GM12864 (cell line): ENCODE data around the gene HOXD9.

Experiments
- DNase-seq: peaks from one replicate; pipeline ENCODE4 v3.0.0-alpha.2; 2011; ENCODE audit warnings: low read depth
- H3K4me3 ChIP-seq: 2 replicates; pipeline ENCODE4 v1.5.1; 2011; ENCODE audit warnings: mild to moderate bottlenecking, low read depth, low read length, control low read depth
- TF ChIP-seq, protein P1 (sequence below): IDR thresholded peaks from 2 replicates; pipeline ENCODE4 v1.5.1; 2011; ENCODE audit warnings: low read depth, mild to moderate bottlenecking, moderate library complexity, low read length, control low read depth, inconsistent platforms; ENCODE audit errors: missing control alignments

HOXD9 gene

GRCh38 chr2:176105078-176105729, 17.3 kb upstream of the HOXD9 start:
- no peak overlapping the region for H3K4me3 ChIP-seq
- DNase-seq, result no peak
- TF ChIP-seq, protein P1, sequence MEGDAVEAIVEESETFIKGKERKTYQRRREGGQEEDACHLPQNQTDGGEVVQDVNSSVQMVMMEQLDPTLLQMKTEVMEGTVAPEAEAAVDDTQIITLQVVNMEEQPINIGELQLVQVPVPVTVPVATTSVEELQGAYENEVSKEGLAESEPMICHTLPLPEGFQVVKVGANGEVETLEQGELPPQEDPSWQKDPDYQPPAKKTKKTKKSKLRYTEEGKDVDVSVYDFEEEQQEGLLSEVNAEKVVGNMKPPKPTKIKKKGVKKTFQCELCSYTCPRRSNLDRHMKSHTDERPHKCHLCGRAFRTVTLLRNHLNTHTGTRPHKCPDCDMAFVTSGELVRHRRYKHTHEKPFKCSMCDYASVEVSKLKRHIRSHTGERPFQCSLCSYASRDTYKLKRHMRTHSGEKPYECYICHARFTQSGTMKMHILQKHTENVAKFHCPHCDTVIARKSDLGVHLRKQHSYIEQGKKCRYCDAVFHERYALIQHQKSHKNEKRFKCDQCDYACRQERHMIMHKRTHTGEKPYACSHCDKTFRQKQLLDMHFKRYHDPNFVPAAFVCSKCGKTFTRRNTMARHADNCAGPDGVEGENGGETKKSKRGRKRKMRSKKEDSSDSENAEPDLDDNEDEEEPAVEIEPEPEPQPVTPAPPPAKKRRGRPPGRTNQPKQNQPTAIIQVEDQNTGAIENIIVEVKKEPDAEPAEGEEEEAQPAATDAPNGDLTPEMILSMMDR, result no peak

DNA sequence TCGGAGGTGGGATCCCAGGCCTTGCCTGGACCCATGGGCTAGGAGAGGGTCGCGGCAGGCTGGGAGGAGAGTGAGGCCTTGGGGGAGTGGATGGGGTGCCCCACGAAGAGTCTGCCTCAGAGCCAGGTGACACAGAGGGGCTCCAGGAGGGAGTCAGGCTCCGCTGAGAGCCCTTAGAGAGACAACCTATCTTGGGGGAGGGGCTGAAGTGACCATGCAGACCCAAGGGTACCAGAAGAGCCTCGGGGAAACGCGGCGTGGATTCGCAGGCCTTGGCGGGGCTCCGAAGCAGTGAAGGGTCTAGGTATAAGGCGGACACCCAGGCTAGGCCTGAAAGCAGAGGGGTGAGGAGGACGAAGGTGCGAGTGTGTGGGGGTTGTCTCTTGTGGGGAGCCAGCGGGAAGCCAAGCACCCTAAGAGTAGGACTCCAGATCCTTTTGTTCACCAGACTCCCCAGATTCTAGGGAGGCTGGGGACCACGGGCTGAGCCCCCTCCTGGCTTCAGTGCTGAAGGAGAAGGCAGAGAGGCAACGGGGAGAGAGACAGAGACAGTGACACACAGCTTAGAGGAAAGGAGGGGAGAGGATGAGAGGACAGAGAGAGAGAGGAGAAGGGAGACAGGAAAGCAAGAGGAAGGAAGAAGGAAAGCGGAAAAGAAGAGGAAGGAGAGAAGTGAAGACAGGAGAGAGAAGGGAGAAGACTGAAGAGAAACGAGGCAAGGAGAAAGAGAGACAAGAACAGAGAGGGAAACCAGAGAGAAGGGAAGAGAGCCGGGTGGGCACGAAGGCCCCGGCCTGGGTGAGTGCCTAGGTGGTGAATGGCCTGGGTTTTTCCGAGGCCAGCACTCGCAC, 16.6 kb upstream of the HOXD9 start:
- TF ChIP-seq, protein P1, result no peak
- no peak for DNase-seq
- no peak overlapping the region for H3K4me3 ChIP-seq

DNA sequence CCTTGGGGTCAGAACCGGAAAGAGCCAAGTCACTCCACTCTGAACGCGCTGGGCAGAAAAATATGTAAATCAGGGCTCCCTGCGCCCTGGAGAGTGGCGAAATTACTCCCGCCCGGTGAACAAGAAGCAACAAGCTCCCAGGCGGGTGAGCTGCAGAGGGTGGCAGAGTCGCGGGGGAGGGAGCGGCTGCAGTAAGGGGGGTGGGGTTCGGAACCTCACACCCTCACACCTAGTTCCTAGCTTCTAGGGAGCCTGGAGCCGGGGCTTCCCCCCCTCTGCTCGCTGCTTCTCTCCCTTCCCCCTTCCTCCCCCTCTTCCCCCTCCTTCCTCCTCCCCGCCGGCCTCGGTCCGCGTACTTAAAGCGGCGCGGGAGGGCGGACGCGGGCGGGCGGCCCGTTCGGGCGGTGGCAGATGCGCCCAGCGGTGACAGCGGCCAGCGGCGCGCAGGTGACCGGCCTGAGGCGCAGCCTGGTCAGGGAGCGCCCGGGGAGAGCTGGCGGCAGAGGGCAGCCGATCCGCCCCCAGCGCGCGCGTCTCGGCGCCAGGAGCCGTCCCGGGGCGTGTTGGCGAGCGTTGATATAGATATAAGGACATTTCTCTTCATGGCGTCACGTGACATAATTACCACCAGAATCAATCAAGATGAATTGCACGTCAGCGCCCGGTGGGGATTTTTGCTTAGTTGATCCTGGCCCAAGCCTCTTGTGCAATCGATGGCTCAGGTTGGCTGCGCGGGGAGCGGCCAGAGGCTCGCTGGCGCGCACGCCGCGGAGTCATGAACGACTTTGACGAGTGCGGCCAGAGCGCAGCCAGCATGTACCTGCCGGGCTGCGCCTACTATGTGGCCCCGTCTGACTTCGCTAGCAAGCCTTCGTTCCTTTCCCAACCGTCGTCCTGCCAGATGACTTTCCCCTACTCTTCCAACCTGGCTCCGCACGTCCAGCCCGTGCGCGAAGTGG, 15.7 kb upstream of the HOXD9 start, which contains the start of gene HOXD11:
HOXD11 (plus strand) TSS at position 700 of the 959 bp plus-strand sequence; CDS start at position 776, 76 bp downstream.
- no peak within 1 kb of the TSS for H3K4me3 ChIP-seq
- TF ChIP-seq, protein P1, result no peak
- DNase-seq, result no peak

DNA sequence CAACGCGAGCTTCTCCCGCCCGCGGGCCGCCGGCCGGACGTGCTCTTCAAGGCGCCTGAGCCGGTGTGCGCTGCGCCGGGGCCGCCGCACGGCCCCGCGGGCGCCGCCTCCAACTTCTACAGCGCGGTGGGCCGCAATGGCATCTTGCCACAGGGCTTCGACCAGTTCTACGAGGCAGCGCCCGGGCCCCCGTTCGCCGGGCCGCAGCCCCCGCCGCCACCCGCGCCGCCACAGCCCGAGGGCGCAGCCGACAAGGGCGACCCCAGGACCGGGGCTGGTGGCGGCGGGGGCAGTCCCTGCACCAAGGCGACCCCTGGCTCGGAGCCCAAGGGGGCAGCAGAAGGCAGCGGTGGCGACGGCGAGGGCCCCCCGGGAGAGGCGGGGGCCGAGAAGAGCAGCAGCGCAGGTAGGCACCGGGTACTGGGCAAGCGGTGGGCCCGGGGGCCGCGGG, 14.8 kb upstream of the HOXD9 start:
- TF ChIP-seq, protein P1, result no peak
- no peak for DNase-seq
- H3K4me3 ChIP-seq, result no peak overlapping the region

- H3K4me3 ChIP-seq, result no peak overlapping the region
- no peak for DNase-seq
Measured at GRCh38 chr2:176109192-176109901, 13.2 kb upstream of the HOXD9 start.

More at GRCh38 chr2:176109192-176109901, 13.2 kb upstream of the HOXD9 start:
- TF ChIP-seq, protein P1, result no peak
